Activated CD8-positive, alpha-beta memory T cell treated with anti-CD3 and anti-CD28 coated beads, Interleukin-2, amount 50 U/mL, for 1 hour (primary cell): ENCODE measurements around the gene KCNE4.

ENCODE experiments used
- DNase-seq: peaks from one replicate; pipeline ENCODE4 v3.0.0-alpha.2; 2020; ENCODE audit errors: extremely low read depth

KCNE4 gene

GRCh38 chr2:223087466-223087865 is 35.5 kb downstream of the KCNE4 start:
- no peak for DNase-seq

GRCh38 chr2:223088866-223089265 is 36.9 kb downstream of the KCNE4 start:
- no peak for DNase-seq

DNA sequence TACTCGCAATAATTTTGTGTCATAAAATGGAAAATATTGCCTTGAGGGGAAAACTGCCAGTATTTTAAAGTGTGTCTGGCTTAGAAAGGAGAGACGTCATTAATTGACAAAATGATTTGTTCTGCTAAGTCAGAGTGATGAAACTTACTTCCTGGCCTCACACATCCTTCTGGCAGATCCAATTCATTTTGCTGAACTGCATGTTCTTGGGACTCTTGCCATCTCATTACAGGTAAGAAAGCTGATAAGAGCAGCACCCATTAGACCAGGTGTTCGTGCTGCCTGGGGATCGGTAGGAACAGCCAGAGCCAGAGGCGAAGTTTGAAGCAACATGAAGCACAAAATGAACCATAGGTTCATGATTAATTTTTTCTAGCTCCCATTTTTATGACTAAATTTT is 38.0 kb downstream of the KCNE4 start:
- no peak for DNase-seq

DNA sequence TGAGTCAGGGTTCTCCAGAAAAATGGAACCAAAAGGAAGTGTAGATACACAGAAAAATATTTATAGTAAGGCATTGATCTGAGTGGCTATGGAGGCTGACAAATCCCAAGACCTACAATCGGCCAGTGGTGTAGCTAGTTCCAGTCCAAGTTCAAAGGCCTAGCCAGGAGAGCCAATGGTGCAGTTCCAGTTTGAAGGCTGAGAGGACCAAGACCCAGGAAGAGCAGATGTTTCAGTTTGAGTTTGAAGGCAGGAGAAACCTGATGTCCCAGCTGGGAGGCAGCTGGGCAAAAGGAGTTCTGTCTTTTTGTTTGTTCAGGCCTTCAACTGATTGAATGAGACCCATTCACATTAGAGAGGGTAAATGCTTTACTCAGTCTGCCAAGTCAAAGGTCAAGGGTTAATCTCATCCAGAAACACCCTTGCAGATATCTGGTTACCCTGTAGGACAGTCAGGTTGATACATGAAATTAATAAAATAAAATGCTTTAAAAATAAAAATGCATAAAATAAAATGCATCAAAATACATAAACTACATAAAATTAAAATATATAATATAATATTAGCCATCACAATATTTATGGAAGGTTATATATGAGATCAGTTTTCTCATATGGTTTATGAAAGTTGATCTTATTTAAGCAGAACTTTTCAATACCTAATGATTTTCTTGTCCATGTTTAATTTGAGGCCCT is 38.7 kb downstream of the KCNE4 start:
- no peak for DNase-seq

DNA sequence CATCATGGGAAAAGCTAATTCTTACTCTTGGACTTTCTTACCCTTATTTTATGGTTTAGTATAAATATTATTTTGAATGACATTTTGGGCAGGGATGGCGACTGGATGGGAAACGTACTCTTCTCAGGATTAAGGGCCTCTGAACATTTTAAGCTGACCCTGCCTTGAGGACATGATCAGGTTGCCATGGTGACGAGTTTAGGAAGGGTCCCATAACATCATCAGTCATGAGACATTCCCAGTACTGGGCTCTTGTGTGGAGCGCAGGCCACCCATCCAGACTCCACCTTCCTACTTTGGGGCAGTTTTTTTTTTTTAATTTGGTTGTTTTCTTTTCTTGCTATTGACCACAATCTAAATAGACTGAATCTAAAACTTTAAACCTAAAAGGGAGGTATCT is 40.7 kb downstream of the KCNE4 start:
- DNase-seq, result no peak

GRCh38 chr2:223093436-223094241 is 41.6 kb downstream of the KCNE4 start:
- no peak for DNase-seq

DNA sequence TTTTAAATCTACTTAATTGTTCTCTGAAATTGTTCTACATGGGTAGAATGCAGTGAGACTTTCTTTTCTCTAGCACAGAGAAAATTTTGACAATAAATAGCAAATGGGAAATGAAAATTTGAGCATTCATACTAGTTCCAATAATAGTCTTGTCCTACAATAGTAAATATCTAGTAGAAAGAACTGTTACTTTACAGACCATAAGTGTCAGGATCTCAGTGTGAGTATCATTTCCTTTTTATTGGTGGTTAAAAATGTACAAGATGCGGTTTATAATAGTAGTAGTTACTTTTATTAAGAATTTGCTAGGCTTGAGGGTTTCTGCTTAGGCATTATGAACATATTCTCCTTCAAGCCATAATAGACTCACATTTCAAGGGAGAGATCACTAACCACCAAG is 43.2 kb downstream of the KCNE4 start:
- DNase-seq, result no peak

DNA sequence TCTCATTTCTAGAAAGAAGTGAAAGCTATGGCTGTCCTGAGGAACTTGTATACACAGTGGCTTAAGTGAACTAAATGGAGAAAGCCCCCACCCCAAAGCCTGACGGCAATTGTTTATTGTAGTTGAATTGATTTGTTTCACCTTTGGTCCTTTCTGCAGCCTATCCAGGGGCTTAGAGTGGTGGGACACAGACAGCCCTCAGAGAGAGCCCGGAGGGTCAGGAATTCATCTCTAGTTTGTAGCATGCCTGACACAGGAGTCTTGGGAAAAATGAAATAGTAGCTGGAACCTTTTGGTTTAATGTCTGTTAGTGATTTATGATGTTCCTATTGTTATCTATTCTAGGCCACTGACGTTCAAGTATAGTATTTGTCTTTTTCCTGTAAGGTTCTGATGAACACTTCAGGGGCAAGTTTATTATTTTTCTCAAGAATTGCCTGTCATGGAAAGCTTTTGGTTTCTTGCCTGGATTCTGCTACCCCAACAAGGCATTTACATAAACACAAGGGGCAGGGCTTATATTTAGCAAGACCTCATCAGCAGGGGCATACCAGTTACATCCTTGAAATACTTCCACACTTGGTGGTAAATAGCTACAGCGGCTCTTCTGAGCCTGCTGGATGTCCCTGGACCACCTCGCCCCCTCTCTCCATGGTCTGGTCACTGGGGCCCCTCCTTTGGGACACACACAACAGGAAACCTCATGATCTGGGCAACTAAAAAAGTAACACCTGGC is 44.4 kb downstream of the KCNE4 start:
- no peak for DNase-seq

- no peak for DNase-seq
Observed at GRCh38 chr2:223097888-223098383, 45.9 kb downstream of the KCNE4 start.

DNA sequence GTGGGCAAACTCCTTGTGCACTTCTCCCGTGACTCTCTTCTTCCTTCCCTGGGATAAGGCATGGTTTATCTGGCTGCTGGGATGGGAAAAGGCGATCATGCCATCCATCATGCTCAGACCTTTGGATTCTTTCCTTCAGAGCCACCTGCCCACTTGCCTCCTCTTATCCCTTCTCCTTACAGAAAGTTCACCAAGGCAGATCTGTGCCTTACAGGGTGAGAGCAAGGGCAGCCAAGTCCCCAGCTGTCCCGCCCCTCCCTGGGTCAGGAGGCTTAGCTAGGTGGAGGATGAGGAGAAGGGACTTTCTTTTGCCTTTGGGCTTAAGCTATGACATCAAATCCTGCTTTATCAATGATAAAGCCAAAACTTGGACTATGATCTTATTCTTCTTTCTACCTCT is 47.6 kb downstream of the KCNE4 start:
- DNase-seq, result no peak

DNA sequence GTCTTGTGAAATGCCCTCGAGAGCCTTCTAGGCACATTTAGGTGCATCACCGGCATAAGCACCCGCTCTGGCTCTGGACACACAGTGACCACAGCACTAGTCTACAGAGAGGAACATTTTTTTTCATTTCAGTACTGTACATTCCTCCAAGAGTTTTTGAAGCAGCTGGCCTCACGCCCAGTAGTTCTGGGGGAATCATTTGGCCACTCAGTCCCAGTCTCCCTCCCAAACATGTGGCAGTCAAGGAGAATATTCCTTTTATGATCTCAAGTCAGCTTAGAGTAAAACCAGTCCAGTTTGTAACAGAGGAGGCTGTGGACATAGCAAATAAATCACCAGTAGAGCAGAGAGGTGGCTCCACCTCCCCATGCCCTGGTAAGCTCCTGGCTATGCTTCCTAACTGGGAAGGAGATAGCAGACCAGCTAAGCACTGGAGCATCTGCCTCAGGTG is 48.1 kb downstream of the KCNE4 start:
- DNase-seq, result no peak

DNA sequence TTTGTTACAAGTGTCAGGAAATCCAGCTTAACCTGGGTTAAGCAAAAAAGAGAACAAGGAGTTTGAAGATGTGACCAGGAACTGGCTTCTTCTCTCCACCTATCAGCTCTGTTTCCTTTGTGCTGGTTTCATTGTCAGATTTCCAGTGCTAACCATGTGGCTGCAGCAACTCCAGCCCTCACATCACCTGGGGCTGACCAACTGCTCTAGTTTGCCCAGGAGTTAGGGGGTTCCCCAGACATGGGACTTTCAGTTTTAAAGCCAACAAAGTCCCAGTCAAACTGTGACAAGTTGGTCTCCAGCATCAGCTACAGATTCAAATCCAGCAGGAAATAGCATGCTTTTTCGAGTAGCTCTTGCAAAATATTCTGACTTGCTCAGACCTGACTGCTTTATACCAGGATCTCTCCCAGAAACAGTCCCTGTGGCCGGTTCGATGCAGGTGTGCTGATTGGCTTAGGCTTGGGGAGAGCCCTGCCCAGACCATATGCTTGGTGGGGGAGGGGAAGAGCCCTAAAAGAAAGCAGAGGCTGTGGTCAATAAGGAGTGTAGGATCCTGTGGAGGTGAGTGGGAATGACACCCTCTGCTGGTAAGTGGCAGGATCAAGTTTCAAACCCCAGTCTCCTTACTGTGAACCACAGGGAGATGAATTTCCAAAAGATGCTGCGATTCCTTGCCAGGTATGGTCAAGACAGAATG is 49.5 kb downstream of the KCNE4 start:
- DNase-seq, result no peak

DNA sequence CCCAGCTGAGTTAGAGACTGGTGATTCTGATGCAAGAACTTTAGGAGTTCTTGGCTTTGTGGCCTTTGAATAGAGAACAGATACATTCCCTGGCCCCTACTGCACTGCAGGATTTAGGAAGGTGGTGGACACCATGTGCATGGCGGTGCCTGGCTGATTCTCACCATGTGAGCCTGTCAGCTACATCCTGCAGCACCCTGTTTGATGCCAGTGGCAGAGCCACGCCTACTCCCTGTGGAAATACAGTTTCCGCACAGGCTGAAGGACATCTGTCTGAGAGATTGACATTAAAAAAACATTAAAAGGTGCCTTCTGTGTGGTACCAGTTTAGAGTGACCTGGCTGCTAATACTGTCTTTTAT is 50.0 kb downstream of the KCNE4 start:
- no peak for DNase-seq

DNA sequence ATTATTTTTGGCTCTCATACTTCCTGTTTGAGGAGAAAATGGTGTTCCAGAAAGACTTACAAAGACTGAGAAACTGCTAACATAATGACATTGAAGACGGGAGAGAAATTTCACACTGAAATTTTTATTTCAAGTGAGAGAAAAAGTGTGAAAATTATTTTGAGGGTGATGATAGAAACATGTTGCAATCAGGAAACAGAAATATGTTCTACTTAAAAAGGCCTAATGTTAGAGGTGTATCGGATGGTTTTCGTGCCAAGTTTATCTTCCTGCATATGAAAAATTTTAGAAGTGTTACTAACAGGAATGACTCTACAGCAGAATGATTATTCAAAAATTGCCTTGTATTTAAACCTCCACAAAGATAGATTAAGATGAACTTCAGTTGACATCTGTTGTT is 50.5 kb downstream of the KCNE4 start:
- no peak for DNase-seq

DNA sequence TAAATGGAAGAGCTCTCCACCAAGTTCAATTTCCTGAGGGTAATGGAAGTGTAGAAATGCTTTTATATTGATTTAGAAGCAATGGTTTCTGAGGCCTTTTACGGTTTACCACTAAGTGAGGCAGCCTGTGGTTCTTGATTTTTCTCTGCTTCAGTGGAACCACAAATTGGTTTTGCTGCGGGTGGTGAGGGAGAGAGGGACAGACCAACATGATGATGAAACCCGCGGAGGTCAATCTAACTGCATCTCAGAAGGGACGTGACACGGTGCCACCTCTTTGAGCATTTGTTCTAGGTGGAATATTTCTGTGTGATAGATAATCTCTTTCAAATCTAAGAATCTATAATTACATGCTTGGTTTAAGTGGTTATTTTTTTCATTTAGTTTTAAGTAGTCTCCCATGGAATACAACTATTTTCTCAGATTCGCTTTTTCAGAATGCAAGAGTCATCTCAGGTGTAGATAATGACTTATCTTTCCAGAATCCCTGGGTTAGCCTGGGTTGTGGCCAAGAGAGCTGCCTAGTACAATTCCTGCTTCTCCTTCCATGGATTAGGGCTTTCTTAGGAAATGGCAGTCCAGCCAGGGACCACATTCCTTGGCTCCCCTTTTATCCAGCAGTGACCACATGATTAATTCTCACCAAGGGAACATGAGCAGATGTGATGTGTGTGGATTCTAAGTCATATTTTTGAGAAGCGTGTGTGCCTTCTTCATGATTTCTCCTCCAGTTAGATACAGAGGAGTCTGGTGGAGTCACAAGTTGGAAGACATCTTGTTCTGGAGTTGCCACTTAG is 52.5 kb downstream of the KCNE4 start:
- no peak for DNase-seq
